ENCODE data around the gene CACNG6.

DNA sequence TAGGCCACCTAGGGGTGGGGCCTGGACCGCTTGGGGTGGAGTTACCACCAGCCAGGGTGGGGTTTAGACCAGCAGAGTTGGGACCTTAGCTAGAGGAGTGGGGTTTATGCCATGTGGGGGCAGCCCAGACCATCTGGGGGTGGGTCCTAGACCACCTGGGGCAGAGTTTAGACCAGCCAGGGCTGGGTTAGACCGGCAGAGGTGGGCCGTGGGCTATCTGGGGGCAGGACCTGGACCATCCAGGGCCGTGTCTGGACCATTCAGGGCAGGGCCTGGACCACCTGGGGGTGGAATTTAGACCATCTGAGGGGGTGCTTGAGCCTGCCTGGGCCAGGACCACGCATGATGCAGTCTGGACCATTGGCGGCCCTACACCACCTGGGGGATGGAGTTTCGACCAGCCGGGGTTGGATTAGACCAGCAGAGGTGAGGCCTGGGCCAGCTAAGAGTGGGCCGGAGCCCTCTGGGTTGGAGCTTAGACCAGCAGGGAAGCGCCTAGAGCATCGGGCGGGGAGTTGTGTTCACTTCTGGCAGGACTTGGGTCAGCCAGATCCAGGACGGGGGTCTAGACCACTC lies 10.0 kb upstream of the CACNG6 start:
- TF ChIP-seq, protein P1, sequence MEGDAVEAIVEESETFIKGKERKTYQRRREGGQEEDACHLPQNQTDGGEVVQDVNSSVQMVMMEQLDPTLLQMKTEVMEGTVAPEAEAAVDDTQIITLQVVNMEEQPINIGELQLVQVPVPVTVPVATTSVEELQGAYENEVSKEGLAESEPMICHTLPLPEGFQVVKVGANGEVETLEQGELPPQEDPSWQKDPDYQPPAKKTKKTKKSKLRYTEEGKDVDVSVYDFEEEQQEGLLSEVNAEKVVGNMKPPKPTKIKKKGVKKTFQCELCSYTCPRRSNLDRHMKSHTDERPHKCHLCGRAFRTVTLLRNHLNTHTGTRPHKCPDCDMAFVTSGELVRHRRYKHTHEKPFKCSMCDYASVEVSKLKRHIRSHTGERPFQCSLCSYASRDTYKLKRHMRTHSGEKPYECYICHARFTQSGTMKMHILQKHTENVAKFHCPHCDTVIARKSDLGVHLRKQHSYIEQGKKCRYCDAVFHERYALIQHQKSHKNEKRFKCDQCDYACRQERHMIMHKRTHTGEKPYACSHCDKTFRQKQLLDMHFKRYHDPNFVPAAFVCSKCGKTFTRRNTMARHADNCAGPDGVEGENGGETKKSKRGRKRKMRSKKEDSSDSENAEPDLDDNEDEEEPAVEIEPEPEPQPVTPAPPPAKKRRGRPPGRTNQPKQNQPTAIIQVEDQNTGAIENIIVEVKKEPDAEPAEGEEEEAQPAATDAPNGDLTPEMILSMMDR (IDR thresholded peaks at IDR 0.05), result no peak
- no peak for TF ChIP-seq POLR2A (IDR thresholded peaks at IDR 0.05)
